ENCODE measurements around the gene ACAP2. TPM values are rescaled to one million over a fixed set of nuclear protein-coding genes. Genes with fewer than 3 reads are reported as not detected.
"Not testable (repeated sequence)": the region's sequence is repeated elsewhere in the genome, so short reads cannot be mapped to it uniquely, and the experiment has no call there.

Gene ACAP2, protein sequence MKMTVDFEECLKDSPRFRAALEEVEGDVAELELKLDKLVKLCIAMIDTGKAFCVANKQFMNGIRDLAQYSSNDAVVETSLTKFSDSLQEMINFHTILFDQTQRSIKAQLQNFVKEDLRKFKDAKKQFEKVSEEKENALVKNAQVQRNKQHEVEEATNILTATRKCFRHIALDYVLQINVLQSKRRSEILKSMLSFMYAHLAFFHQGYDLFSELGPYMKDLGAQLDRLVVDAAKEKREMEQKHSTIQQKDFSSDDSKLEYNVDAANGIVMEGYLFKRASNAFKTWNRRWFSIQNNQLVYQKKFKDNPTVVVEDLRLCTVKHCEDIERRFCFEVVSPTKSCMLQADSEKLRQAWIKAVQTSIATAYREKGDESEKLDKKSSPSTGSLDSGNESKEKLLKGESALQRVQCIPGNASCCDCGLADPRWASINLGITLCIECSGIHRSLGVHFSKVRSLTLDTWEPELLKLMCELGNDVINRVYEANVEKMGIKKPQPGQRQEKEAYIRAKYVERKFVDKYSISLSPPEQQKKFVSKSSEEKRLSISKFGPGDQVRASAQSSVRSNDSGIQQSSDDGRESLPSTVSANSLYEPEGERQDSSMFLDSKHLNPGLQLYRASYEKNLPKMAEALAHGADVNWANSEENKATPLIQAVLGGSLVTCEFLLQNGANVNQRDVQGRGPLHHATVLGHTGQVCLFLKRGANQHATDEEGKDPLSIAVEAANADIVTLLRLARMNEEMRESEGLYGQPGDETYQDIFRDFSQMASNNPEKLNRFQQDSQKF
- total RNA-seq = 53.9 TPM
- long read RNA-seq, full-length matches to known transcripts = 4 of 39 reads
- long read RNA-seq, partial matches to known transcripts = 23 of 39 reads
- long read RNA-seq, other reads (novel, unspliced or antisense) = 12 of 39 reads

DNA sequence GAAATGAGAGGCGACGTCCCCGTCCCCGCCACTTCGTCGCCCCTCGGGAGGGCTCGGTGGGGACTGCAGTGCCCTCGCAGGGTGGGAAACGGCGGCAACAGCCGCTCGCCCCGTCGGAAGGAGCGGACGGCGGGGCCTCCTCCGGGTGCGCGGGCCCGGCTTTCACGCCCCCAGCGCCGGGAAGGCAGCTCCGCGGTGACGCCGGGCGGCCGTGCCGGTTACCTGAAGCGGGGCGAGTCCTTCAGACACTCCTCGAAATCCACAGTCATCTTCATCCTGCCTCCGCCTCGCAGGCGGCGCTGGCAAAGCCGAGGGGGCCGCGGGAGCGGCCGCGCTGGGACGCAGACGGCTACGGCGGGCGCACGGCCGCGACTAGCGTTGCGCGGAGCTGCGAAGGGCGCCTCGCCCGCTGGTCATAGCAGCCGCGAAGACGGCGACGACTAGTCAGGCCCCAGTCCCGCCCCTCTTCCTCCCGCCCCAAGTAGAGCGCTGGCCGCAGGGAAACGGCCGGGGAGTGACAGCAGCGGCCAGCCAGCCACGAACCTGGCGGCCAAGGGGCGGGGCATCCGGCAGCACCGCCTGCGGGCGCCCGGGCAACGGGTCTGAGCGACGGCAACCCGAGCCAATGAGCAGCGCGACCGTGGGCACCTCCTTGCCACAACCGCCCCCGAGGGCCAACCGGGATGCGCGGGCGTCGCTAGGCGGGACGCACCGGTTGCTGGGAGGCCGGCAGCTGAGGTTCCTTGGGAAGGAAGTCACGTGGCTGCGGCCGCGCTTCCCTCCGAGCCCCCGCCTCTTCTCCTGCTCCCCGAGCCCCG is at the start of gene ACAP2:
TSS of gene ACAP2 (minus strand) at position 448 of the 818 bp plus-strand sequence. CDS start at position 275, 173 bp downstream.
- peak; percentile 100 for DNase-seq (ENCODE audit: low spot score)

DNA sequence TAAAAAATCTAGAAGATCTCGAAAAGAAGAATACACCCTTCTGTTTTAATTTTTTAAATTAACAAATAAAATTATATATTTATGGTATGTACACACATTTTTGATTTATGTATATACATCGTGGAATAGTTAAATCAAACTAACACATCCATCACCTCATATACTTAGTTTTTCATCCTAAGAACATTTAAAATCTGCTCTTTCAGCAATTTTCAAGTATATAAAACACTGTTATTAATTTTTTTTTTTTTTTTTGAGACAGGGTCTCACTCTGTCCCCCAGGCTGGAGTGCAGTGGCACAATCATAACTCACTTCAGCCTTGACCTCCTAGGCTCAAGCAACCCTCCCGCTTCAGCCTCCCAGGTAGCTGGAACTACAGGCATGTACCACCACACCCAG is 32.8 kb upstream of the ACAP2 start:
- no peak for DNase-seq (ENCODE audit: low spot score)

DNA sequence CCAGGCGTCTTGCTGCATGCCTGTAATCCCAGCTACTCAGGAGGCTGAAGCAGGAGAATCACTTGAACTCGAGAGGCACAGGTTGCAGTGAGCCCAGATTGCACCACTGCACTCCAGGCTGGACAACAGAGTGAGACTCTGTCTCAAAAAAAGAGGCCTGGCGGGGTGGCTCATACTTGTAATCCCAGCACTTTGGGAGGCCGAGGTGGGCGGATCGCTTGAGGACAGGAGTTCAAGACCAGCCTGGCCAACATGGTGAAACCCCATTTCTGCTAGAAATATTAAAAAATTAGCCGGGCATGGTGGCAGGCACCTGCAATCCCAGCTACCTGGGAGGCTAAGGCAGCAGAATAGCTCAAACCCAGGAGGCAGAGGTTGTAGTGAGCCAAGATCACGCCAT is 32.3 kb upstream of the ACAP2 start:
- not testable (repeated sequence) for DNase-seq (ENCODE audit: low spot score)

DNA sequence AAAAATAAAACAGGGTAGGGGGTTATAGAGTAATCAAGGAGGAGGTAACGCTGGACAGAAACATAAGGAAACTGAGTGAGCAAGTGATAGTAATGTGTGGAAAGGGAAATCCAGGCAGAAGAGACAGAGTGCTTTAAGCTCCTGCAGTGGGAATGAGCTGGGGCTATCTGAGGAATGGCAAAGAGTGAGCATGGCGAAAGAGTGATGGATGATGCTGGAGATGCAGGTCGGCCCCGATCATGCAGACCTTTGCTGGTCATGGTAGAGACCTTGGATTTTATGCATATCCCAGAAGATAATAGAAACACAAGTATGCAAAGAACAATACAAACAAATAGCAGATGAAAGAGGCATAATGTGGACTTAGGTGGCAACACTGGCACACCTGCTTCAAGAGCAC is 26.0 kb upstream of the ACAP2 start:
- no peak for DNase-seq (ENCODE audit: low spot score)

DNA sequence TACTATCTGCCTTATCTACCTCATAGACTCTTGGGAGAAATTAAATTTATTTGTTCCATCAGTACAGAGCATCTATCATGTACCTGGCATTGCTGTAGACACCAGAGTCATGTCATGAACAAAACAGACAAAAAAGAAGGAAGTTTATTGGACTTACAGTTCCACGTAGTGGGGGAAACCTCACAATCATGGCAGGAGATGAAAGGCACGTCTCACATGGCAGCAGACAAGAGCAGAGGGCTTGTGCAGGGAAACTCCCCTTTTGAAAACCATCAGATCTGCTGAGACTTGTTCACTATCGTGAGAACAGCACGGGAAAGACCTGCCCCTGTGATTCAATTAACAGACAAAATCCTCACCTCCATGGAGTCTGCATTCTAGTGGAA is 25.6 kb upstream of the ACAP2 start:
- no peak for DNase-seq (ENCODE audit: low spot score)

DNA sequence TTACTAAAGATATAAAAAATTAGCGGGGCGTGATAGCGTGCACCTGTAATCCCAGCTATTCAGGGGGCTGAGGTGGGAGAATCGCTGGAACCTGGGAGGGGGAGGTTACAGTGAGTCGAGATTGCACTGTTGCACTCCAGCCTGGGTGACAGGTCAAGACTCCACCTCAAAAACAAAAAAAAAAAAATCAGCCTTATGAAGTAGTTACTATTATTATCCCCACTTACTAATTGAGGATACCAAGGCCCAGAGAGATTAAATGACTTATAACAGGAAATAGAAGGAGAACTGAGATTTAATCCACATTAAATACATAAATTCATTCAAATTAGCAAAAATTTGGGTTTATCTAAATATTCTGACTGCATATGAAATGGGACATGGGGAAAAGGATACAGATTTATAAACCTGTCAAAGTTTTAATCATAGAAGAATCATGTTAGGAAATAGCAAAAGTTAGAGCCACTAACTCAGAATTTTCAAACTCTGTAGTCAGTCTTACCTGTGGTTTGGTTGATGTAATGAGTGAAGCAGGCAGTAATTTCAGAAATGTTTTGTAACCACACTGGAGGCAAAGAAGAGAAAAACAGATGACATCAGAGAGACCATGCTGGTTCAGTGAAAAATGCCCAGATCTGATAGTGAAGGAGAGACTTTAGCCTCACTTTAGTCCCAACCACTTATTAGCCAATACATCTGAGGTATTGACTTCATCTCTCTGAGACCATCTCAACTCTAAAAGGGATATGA is 25.0 kb upstream of the ACAP2 start:
- DNase-seq (ENCODE audit: low spot score) = no peak

DNA sequence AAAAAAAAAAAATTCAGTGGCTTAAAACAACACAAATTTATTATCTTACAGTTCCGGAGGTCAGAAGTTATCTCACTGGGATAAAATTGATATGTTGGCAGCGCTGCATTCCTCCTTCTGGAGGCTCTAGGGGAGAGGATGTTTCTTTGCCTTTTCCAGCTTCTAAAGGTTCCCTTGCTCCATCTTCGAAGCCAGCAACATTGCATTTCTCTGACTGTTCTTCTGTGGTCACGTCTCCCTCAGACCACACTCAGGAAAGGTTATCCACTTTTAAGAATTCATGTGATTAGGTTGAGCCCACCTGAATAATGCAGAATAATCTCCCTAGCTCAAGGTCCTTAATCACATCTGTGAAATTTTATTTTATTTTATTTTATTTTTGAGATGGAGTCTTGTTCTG is 23.4 kb upstream of the ACAP2 start:
- DNase-seq (ENCODE audit: low spot score) = no peak

DNA sequence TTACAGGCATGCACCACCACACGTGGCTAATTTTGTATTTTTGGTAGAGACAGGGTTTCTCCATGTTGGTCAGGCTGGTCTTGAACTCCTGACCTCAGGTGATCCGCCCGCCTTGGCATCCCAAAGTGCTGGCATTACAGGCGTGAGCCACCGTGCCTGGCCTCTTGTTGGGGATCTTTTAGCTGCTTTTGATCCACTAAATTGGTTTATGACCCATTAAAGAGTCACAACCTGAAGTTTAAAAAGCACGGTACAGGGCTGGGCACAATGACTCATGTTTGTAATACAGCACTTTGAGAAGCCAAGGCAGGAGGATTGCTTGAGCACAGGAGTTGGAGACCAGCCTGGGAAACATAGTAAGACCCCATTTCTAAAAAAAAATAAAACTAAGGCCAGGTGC is 20.1 kb upstream of the ACAP2 start:
- not testable (repeated sequence) for DNase-seq (ENCODE audit: low spot score)

DNA sequence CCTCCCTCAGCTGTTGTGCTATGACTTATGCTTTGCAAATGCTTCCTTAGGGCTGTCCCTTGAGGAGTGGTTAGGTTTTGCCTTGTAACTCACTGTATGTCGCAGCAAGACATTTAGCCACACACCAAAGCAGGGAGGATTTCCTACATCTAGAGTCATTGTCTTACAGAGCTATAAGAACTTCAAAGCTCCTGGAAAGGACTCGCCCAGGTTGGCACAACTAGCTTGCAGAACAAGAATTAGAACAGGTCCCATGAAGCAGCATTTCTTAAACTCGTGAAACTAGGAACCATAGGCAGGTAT is 19.4 kb upstream of the ACAP2 start:
- no peak for DNase-seq (ENCODE audit: low spot score)

DNA sequence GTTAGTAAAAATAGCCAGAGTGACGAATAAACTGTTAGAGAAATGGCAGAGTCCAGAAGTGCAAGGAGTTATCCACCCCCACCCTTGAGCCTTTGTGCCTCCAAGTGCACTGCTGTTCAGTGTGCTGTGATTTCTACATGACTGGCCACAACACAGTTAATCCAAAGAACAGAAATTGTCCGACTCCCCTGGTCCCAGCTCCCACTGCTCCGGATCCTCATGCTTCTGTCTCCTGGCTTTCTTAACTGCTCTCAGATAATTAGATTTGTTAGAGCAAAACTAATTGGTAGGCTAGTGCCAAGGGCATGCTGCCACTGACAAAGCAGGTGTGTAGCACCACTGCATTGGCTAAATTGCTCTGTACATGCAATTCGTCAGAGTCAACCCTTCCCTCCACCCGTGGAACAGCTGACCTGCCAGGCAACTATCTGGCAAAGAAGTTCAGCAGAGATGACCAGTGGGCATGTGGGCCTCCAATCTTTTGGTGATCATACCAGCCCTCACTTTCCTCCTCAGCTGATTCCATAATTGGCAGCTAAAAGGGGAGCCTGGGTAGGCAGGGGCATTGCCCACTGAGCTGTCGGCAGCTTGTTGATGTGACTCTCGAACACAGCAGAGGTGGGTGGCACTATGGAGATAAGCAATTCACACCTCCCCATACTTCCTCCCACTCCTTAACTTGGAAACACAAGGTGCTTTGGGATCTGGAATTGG is 18.9 kb upstream of the ACAP2 start:
- DNase-seq (ENCODE audit: low spot score) = no peak

DNA sequence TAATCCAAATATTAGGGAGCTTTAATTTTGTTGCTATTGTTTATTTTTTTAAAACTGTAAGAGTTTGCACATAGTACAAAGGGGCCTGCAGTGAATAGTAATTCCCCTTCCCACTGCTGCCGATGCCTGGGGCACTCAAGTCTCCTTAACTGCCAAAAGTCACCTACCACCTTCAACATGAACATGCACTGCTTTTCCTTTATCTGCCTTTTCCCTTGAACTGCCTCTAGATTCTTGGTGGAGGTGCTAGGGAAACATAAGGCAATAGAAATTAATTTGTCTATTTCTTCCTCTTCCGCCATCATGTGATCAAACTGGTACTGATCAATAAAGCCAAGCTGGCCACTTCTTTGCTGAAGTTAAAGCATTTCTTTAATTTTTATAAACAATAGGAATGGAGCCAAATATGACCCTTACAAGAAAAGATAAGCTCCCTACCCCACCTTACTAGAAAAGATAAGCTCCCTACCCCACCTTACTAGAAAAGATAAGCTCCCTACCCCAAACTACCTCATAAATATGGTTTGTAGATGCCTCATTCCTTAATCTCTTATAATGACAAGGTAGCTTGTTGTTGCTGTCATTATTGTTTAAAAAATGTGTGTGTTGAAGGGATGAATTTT is 17.4 kb upstream of the ACAP2 start:
- DNase-seq (ENCODE audit: low spot score) = no peak

DNA sequence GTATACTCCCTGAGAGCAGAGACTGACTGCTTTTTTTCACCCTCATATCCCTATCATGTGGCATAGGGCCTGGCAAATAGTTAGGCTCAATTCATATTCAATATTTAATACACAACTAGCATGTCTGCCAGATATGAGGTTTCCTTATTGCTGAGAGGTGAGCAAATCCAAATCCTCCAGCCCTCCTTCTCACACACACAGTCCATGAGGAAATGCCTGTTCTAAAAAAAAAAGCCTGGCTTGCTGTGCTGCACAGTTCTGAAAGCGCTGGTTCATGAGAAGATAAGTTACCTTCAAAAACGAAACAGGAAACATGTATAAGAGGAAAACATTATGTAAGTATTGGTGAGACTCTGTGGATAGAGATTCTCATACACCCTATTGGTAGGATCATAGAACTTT is 15.5 kb upstream of the ACAP2 start:
- no peak for DNase-seq (ENCODE audit: low spot score)

DNA sequence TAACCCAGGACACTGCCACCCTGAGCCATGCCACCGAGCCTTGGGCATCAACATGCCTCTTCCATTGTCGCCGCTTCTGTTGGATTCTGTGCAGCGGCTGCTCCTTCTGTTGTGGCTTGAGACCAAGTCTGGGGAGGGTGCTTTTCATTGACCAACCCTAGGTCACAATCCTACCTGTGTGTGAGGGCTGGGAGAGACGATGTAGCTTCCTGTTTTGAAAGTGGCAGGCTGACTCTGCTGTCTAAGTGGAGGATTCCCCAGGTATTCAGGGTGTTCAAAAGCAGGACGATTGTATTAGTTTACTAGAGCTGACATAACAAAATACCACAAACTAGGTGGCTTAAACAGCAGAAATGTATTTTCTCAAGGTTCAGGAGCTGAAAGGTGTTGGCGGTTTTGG is 13.0 kb upstream of the ACAP2 start:
- no peak for DNase-seq (ENCODE audit: low spot score)

DNA sequence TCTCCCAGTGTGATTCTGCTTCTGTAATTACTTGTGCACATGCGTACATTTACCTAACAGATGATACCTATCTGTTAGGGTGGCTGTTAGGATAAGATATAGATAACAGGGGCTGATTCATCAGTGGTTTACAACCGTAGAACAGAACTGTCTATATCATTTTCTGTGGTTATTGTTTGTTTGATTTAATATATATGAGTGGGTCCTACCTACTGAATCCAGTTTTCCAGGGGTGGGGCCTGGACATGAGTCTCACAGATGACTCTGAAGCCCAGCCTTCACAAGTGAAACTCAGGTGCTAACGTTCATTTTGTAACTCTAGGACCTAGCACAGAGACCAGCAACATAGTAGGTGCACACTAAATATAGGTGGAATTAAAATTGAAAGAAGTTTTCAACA is 10.4 kb upstream of the ACAP2 start:
- DNase-seq (ENCODE audit: low spot score) = no peak

DNA sequence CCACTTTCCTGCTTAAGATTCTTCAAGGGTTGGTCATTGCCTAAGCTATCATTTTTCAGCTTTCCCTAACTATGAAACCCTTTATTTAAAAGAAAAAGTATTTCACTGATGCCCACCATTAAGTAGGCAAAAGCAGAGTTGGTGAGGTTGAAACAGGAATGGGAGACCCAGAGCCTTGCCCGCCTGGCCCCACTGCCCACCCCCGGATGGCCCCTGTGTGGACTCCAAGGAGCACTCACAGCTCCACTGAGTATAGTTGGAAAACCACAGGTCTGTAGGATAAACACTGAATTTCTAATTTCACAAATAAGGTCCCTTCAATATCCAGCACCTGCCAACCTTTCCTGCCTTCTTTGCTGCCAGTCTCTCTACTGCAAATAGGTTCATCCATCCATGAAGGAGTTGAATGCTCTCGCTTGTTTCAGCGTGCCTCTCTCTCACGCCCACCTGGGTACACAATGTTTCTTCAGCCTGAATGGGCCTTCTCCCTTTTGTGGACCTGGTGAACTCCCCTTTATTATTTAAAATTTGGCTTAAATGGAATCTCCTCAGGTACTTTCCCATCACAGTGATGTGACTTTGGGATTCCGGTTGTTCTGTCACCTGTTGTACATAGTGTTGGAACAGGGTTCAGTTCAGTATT is 8.7 kb upstream of the ACAP2 start:
- no peak for DNase-seq (ENCODE audit: low spot score)

DNA sequence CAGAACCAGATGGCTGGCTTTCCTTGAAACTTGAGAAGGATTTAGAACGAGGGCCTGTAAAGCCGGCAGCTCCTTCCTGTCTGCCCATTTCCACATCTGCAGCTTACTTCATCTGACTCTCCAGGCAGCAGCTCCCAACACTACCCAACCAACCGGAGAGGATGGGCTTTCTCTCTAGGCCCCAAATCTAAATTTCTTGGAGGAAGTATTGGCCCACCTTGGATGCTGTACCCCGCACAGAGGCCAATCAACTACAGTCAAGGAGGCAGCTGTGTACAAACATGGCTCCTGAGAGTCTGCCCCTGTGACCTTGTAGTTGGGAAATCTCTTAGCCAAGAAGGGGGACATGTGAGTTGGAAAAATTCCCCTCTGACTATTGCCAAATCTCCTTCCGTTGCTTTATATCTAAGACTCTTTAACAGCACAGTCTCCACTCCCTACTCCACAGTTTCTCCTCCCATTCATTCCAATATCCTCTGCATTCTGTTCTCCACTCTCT is 8.0 kb upstream of the ACAP2 start:
- DNase-seq (ENCODE audit: low spot score) = no peak

DNA sequence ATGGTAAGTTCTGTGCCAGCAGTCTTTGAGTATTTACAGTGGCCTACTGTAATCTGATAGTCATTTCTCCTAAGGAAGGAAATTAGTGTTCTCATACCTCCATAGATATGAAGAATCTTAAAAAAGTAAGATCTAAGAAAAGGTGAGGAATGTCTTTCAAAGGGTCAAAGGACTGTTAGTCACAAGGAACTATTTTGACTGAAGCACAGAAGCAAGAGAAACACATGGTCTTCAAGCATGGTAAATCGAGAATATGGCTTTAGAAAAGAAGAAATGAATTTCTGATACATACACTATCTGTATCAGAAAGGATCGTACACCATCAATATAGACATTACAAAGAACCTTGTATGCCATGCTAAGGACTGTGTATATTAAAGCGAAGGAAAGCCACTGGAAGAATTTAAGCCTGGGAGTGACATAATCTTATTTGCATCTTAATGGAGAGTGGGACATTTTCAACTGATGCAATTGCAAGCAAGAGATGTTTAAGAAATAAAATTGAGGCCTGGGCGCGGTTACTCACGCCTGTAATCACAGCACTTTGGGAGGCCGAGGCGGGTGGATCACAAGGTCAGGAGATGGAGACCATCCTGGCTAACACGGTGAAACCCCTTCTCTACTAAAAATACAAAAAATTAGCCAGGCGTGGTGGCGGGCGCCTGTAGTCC is 5.5 kb upstream of the ACAP2 start:
- DNase-seq (ENCODE audit: low spot score) = no peak

DNA sequence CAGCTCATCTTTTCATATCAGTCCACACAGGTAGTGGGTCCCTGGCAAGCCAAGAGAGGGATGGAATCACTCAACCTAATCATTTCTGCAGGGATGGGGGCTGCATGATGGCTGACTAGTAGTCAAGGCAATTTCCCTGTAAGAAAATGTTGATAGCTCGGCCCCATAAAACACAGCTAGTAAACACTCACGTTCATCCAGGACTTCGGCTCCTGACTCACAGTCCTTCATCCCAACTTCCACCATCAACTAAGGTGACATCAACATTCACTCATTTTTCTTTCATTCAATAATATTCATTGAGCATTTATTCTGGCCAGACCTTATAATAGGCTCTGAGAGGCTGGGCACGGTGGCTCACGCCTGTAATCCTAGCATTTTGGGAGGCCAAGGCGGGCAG is 4.4 kb upstream of the ACAP2 start:
- DNase-seq (ENCODE audit: low spot score) = no peak

DNA sequence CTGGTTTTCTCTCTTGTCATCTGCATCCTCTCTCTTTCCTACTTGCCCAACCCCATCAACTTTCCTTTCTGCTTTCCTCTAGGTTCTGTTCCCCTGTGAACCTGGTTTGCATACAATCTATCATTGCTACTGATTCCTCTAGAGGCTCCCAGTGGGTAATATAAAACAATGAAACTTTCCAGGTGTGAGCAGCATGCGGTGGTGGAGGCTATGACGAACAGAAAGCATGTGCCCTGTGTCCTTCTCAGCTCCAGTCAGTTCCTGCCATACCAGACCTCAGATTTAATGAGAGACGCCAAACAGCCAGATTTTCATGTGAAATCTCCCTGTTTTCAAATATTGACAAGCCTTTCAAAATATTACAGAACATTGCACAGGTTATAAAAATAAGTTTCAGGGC is 3.5 kb upstream of the ACAP2 start:
- DNase-seq (ENCODE audit: low spot score) = no peak

Measured in mesenteric fat pad (tissue), 1 donor.